GM23248 (cell line): Measurements from ENCODE around the gene CPNE7. TPM values are rescaled to one million over a fixed set of nuclear protein-coding genes. Genes with fewer than 3 reads are reported as not detected.

ENCODE experiments used
- DNase-seq: peaks from one replicate; pipeline ENCODE4 v3.0.0-alpha.2; 2015
- H2AFZ ChIP-seq: fragments of 200-600 bp; sonication (generic); 2 replicates; pipeline ENCODE4 v1.6.1; 2016; ENCODE audit warnings: antibody characterized with exemption
- H3F3A ChIP-seq: fragments of 200-600 bp; sonication (generic); 2 replicates; pipeline ENCODE4 v1.6.1; 2016; ENCODE audit warnings: mild to moderate bottlenecking, antibody characterized with exemption, mixed run types; ENCODE audit not compliant: insufficient read depth
- H3K27ac ChIP-seq: fragments of 200-600 bp; sonication (generic); 2 replicates; pipeline ENCODE4 v1.5.1; 2016; ENCODE audit warnings: mild to moderate bottlenecking
- H3K27me3 ChIP-seq: fragments of 200-600 bp; sonication (generic); replicated peaks from 2 replicates; pipeline ENCODE4 v1.6.1; 2016; ENCODE audit warnings: mild to moderate bottlenecking; ENCODE audit not compliant: insufficient read depth
- H3K36me3 ChIP-seq: fragments of 200-600 bp; sonication (generic); 2 replicates; pipeline ENCODE4 v1.6.1; 2016; ENCODE audit warnings: low read depth, mild to moderate bottlenecking
- H3K4me1 ChIP-seq: fragments of 200-600 bp; sonication (generic); 2 replicates; pipeline ENCODE4 v1.6.1; 2016; ENCODE audit warnings: mild to moderate bottlenecking; ENCODE audit not compliant: insufficient read depth
- H3K4me2 ChIP-seq: fragments of 200-600 bp; sonication (generic); one replicate; pipeline ENCODE4 v1.6.1; 2016; ENCODE audit warnings: mild to moderate bottlenecking; ENCODE audit not compliant: unreplicated experiment
- H3K4me3 ChIP-seq: fragments of 200-600 bp; sonication (generic); 2 replicates; pipeline ENCODE4 v1.5.1; 2016; ENCODE audit warnings: mild to moderate bottlenecking
- H3K79me2 ChIP-seq: fragments of 200-600 bp; sonication (generic); 2 replicates; pipeline ENCODE4 v1.6.1; 2016; ENCODE audit warnings: mild to moderate bottlenecking; ENCODE audit not compliant: insufficient read depth
- H3K9ac ChIP-seq: fragments of 200-600 bp; sonication (generic); 2 replicates; pipeline ENCODE4 v1.6.1; 2016; ENCODE audit warnings: mild to moderate bottlenecking
- H3K9me2 ChIP-seq: fragments of 200-600 bp; sonication (generic); 2 replicates; pipeline ENCODE4 v1.6.1; 2016; ENCODE audit warnings: mixed run types, mild to moderate bottlenecking, moderate library complexity; ENCODE audit not compliant: insufficient read depth
- H3K9me3 ChIP-seq: fragments of 200-600 bp; sonication (generic); one replicate; pipeline ENCODE4 v1.6.1; 2017; ENCODE audit warnings: low read depth
- H4K20me1 ChIP-seq: fragments of 200-600 bp; sonication (generic); 2 replicates; pipeline ENCODE4 v1.6.0; 2016; ENCODE audit not compliant: insufficient read depth
- EZH2 ChIP-seq: fragments of 200-600 bp; sonication (generic); IDR thresholded peaks from 2 replicates; pipeline ENCODE4 v1.6.1; 2018; ENCODE audit warnings: antibody characterized with exemption, mild to moderate bottlenecking; ENCODE audit not compliant: insufficient read depth, poor library complexity, severe bottlenecking
- EZH2phosphoT487 ChIP-seq: fragments of 200-600 bp; sonication (generic); IDR thresholded peaks from 2 replicates; pipeline ENCODE4 v1.6.1; 2018; ENCODE audit warnings: antibody characterized with exemption, moderate library complexity, mild to moderate bottlenecking, low read depth; ENCODE audit not compliant: insufficient read depth
- WGBS, 2 experiments: methylation state at CpG; one replicate each; pipeline ENCODE4 v1.1.6; 2015 to 2017; ENCODE audit warnings: low lambda C conversion rate in 2 of 2, low coverage in 1 of 2; ENCODE audit errors: missing lambda C conversion rate in 2 of 2; 5-methylcytosine and 5-hydroxymethylcytosine counted together
- in situ Hi-C: fragments of 300-500 bp; cut with MboI; formaldehyde crosslinking; loops from 2 replicates; pipeline ENCODE4 v1.15.0; 2020
- polyA plus RNA-seq: library from polyadenylated mRNA; unstranded; fragments of >200 nt; fragmentation: Nextera tagmentation; extraction: Ambion mirVana; gene quantifications from 2 replicates; pipeline ENCODE4 v1.2.1, GENCODE V29; 2016
- total RNA-seq: library from RNA; depleted of rRNA; stranded (reverse); fragments of >200 nt; shearing (Covaris generic); gene quantifications from 2 replicates; pipeline ENCODE4 v1.2.3, GENCODE V29; 2014

Gene CPNE7
- total and polyA plus RNA-seq, 2 experiments from 2014 or later, result 5.3 to 10.1 TPM

GRCh38 chr16:89638455-89638854, 62.9 kb downstream of the CPNE7 start:
- H2AFZ ChIP-seq, result no peak overlapping the region
- no peaks in the 10 kb centered on the region for H4K20me1 ChIP-seq
- H3F3A ChIP-seq, result peaks cover 5% of the 10 kb centered on the region
- WGBS, 2 experiments, result 40 to 68% methylated on average over 5 to 10 of the region's 10 CpGs
- H3K4me2 ChIP-seq, result no peak overlapping the region
- no peaks in the 10 kb centered on the region for H3K36me3 ChIP-seq
- DNase-seq, result no peak
- no peak overlapping the region for H3K4me3 ChIP-seq
- H3K9me3 ChIP-seq, result no peaks in the 10 kb centered on the region
- TF ChIP-seq EZH2phosphoT487, result no peak
- TF ChIP-seq EZH2, result no peak
- H3K79me2 ChIP-seq, result no peaks in the 10 kb centered on the region
- in situ Hi-C loops, result no loop called here
- H3K9ac ChIP-seq, result no peak overlapping the region
- no peaks in the 10 kb centered on the region for H3K9me2 ChIP-seq
- no peak overlapping the region for H3K27ac ChIP-seq
- H3K4me1 ChIP-seq, result peaks cover 3% of the 10 kb centered on the region; the same call in 1 of the 2 replicates
- H3K27me3 ChIP-seq, result no peaks in the 10 kb centered on the region

- Histone ChIP-seq H3K27me3 (no peaks in the 10 kb centered on the region), H3K9me3 (no peaks in the 10 kb centered on the region), H3F3A (no peaks in the 10 kb centered on the region), H3K79me2 (no peaks in the 10 kb centered on the region), H3K4me3 (no peak overlapping the region), H3K27ac (no peak overlapping the region), H3K4me2 (no peak overlapping the region), H4K20me1 (no peaks in the 10 kb centered on the region), H3K36me3 (no peaks in the 10 kb centered on the region), H3K9me2 (no peaks in the 10 kb centered on the region), H3K4me1 (no peaks in the 10 kb centered on the region), H3K9ac (no peak overlapping the region), H2AFZ (no peak overlapping the region)
- TF ChIP-seq EZH2phosphoT487 (no peak), EZH2 (no peak)
- WGBS, 2 experiments, result 77% methylated on average over 5 to 6 of the region's 6 CpGs
- in situ Hi-C loops, result no loop called here
- DNase-seq, result no peak
Observed at GRCh38 chr16:89639385-89639784, 63.8 kb downstream of the CPNE7 start.

GRCh38 chr16:89641458-89642119, 66.0 kb downstream of the CPNE7 start:
- H3K27me3 ChIP-seq, result no peaks in the 10 kb centered on the region
- in situ Hi-C loops, result no loop called here
- H2AFZ ChIP-seq, result no peak overlapping the region
- H3K27ac ChIP-seq, result no peak overlapping the region
- TF ChIP-seq EZH2, result no peak
- 8 to 10% methylated on average over 11 to 14 of the region's 14 CpGs for WGBS, 2 experiments
- H3K9me3 ChIP-seq, result no peaks in the 10 kb centered on the region
- H3K4me3 ChIP-seq, result no peak overlapping the region
- H3K36me3 ChIP-seq, result no peaks in the 10 kb centered on the region; the same call in 1 of the 2 replicates
- peak overlapping the region; percentile 93 for H3K4me2 ChIP-seq
- H3K9ac ChIP-seq, result no peak overlapping the region
- DNase-seq, result no peak
- no peaks in the 10 kb centered on the region for H3F3A ChIP-seq
- no peaks in the 10 kb centered on the region for H3K79me2 ChIP-seq
- no peaks in the 10 kb centered on the region for H3K4me1 ChIP-seq
- H4K20me1 ChIP-seq, result no peaks in the 10 kb centered on the region
- no peaks in the 10 kb centered on the region for H3K9me2 ChIP-seq

GRCh38 chr16:89642574-89642973, 67.0 kb downstream of the CPNE7 start:
- peaks cover 5% of the 10 kb centered on the region; the same call in 1 of the 2 replicates for H3K36me3 ChIP-seq
- H3K79me2 ChIP-seq, result no peaks in the 10 kb centered on the region
- H3K9me2 ChIP-seq, result no peaks in the 10 kb centered on the region
- no peak overlapping the region for H3K27ac ChIP-seq
- no peak overlapping the region for H3K4me3 ChIP-seq
- H3K9ac ChIP-seq, result no peak overlapping the region
- H3F3A ChIP-seq, result no peaks in the 10 kb centered on the region
- H3K4me2 ChIP-seq, result no peak overlapping the region
- in situ Hi-C loops, result no loop called here
- H3K27me3 ChIP-seq, result no peaks in the 10 kb centered on the region
- no peak overlapping the region for H2AFZ ChIP-seq
- WGBS, 2 experiments, result 72 to 78% methylated on average over 13 of the region's 13 CpGs
- no peak for DNase-seq
- TF ChIP-seq EZH2, result no peak
- TF ChIP-seq EZH2phosphoT487, result no peak
- no peaks in the 10 kb centered on the region for H3K9me3 ChIP-seq
- no peaks in the 10 kb centered on the region for H4K20me1 ChIP-seq
- no peaks in the 10 kb centered on the region for H3K4me1 ChIP-seq
